ENCODE results near the gene ARID1B. TPM values are rescaled to one million over a fixed set of nuclear protein-coding genes. Genes with fewer than 3 reads are reported as not detected.

ARID1B gene
- polyA plus RNA-seq, 1 experiment, result 17.0 TPM

DNA sequence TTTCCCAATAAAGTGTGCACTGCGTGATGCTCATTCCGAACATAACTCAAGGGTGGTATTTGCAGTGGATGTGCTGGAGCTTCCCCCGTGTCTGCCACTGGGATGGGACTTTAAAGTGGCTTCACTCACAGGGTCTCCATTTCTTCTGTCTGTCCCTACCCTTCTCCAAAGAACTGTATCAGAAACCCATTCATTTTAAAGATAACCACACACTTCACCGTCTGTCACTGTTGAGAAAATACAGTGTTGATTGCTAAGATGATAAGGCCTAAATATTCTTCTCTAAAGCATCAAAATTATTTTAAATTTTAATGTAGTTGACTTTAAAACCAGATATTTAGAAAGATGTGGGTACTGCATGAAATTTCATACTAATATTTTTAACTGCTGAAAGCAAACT lies 384.7 kb downstream of the ARID1B start:
- ChIA-PET CTCF (no interaction called here), POLR2A (no interaction called here)
- TF ChIP-seq, protein P1, sequence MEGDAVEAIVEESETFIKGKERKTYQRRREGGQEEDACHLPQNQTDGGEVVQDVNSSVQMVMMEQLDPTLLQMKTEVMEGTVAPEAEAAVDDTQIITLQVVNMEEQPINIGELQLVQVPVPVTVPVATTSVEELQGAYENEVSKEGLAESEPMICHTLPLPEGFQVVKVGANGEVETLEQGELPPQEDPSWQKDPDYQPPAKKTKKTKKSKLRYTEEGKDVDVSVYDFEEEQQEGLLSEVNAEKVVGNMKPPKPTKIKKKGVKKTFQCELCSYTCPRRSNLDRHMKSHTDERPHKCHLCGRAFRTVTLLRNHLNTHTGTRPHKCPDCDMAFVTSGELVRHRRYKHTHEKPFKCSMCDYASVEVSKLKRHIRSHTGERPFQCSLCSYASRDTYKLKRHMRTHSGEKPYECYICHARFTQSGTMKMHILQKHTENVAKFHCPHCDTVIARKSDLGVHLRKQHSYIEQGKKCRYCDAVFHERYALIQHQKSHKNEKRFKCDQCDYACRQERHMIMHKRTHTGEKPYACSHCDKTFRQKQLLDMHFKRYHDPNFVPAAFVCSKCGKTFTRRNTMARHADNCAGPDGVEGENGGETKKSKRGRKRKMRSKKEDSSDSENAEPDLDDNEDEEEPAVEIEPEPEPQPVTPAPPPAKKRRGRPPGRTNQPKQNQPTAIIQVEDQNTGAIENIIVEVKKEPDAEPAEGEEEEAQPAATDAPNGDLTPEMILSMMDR (IDR thresholded peaks at IDR 0.05; ENCODE audit: insufficient read depth, low read depth, low read length), result no peak

GRCh38 chr6:157162766-157163433 lies 385.7 kb downstream of the ARID1B start:
- no peak for DNase-seq (ENCODE audit: low read depth)
- ChIA-PET POLR2A (no interaction called here), CTCF (interaction anchor here (0.6 kb wide), 1 partner anchor 63 kb away, joined by 3 read pairs; no protein-coding TSS in a partner anchor)
- Histone ChIP-seq H3K36me3 (ENCODE audit: control insufficient read depth, insufficient read depth, low read length) (no peaks in the 10 kb centered on the region; the same call in 1 of the 2 replicates), H3K27me3 (ENCODE audit: control insufficient read depth, insufficient read depth, low read length) (no peaks in the 10 kb centered on the region), H3K4me3 (ENCODE audit: low read depth, low read length) (no peak overlapping the region)
- TF ChIP-seq, protein P1 (IDR thresholded peaks at IDR 0.05; ENCODE audit: insufficient read depth, low read depth, low read length), result no peak

More for the DNA sequence above, 384.7 kb downstream of the ARID1B start:
- Histone ChIP-seq H3K27me3 (ENCODE audit: control insufficient read depth, insufficient read depth, low read length) (no peaks in the 10 kb centered on the region), H3K36me3 (ENCODE audit: control insufficient read depth, insufficient read depth, low read length) (no peaks in the 10 kb centered on the region; the same call in 1 of the 2 replicates), H3K4me3 (ENCODE audit: low read depth, low read length) (no peak overlapping the region)
- no peak for DNase-seq (ENCODE audit: low read depth)

GRCh38 chr6:157163434-157164159 lies 386.4 kb downstream of the ARID1B start:
- TF ChIP-seq, protein P1 (IDR thresholded peaks at IDR 0.05; ENCODE audit: insufficient read depth, low read depth, low read length), result no peak
- POLR2A ChIA-PET, result no interaction called here
- no peak for DNase-seq (ENCODE audit: low read depth)
- H3K36me3 ChIP-seq (ENCODE audit: control insufficient read depth, insufficient read depth, low read length), result no peaks in the 10 kb centered on the region; the same call in 1 of the 2 replicates
- H3K4me3 ChIP-seq (ENCODE audit: low read depth, low read length), result no peak overlapping the region
- CTCF ChIA-PET, result interaction anchor here (0.6 to 1.2 kb wide), 2 partner anchors 10 to 13 kb away, joined by 3 read pairs; no protein-coding TSS in a partner anchor
- no peaks in the 10 kb centered on the region for H3K27me3 ChIP-seq (ENCODE audit: control insufficient read depth, insufficient read depth, low read length)

GRCh38 chr6:157164972-157165371 lies 387.8 kb downstream of the ARID1B start:
- no peaks in the 10 kb centered on the region; the same call in 1 of the 2 replicates for H3K36me3 ChIP-seq (ENCODE audit: control insufficient read depth, insufficient read depth, low read length)
- POLR2A ChIA-PET, result no interaction called here
- H3K4me3 ChIP-seq (ENCODE audit: low read depth, low read length), result no peak overlapping the region
- no peaks in the 10 kb centered on the region for H3K27me3 ChIP-seq (ENCODE audit: control insufficient read depth, insufficient read depth, low read length)
- CTCF ChIA-PET, result interaction anchor here (0.9 kb wide), 1 partner anchor 14 kb away, joined by 3 read pairs; no protein-coding TSS in a partner anchor
- TF ChIP-seq, protein P1 (IDR thresholded peaks at IDR 0.05; ENCODE audit: insufficient read depth, low read depth, low read length), result no peak
- DNase-seq (ENCODE audit: low read depth), result no peak

- TF ChIP-seq, protein P1 (IDR thresholded peaks at IDR 0.05; ENCODE audit: insufficient read depth, low read depth, low read length), result no peak
- ChIA-PET CTCF (no interaction called here), POLR2A (interaction anchor here (0.6 kb wide), 1 partner anchor 259 kb away, joined by 16 read pairs; no protein-coding TSS in a partner anchor)
- DNase-seq (ENCODE audit: low read depth), result no peak
- no peaks in the 10 kb centered on the region for H3K27me3 ChIP-seq (ENCODE audit: control insufficient read depth, insufficient read depth, low read length)
- no peak overlapping the region for H3K4me3 ChIP-seq (ENCODE audit: low read depth, low read length)
- H3K36me3 ChIP-seq (ENCODE audit: control insufficient read depth, insufficient read depth, low read length), result no peaks in the 10 kb centered on the region; the same call in 1 of the 2 replicates
These were observed 389.6 kb downstream of the ARID1B start for GRCh38 chr6:157166784-157167183.

Data from BJ (cell line).